DMS 273 (cell line): Measurements from ENCODE around the gene SLC1A4.
A peak's percentile ranks its signal among the peaks of the same experiment; 100 is the strongest.

Source experiments
- DNase-seq: peaks from one replicate; lab custom pipeline; 2025; ENCODE audit not compliant: unreplicated experiment; lab: John Stamatoyannopoulos, UW

Gene SLC1A4

DNA sequence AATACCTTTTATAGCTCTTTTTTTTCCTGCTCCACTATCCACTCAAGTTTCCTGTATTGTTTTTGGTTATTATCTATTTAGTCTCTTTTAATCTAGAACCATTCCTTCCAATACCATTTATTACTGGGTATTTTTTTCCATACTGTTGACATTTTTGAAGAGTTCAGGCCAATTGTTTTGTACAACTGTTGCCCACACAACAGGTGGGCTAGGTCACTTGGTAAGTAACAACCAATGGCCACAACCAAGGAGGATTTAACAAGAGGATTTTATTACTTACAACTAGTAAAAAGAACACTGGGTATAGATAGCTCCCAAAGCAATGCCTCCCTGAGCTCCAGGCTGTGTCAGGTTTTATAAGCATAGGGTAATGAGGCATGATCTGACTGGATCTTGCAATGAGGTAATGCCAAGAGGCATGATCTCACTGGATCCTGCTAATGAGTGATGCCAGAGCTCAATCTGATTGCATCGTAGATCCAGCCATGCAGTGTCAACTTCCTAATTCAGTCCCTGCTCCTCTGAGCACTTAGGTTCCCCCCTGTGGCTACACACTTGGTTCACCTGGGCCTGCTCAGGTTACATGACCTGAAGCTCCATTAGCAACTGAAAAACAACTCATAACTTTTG, 59.9 kb downstream of the SLC1A4 start:
- peak; percentile 12 for DNase-seq

DNA sequence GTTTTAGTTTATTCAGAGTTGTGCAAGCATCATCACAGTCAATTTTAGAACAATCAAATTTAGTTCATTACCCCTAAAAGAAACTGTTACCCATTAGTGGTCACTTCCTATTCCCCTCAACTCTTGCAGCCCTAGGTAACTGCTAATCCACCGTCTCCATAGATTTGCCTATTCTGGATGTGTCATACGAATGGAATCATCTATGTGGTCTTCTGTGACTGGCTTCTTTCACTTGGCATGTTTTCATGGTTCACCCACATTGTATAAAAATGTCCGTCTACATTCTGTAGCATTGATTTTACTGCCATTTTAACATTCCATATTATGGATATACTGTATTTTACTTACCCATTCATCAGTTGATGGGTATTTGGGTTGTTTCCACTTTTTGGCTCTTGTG, 61.7 kb downstream of the SLC1A4 start:
- DNase-seq = no peak

DNA sequence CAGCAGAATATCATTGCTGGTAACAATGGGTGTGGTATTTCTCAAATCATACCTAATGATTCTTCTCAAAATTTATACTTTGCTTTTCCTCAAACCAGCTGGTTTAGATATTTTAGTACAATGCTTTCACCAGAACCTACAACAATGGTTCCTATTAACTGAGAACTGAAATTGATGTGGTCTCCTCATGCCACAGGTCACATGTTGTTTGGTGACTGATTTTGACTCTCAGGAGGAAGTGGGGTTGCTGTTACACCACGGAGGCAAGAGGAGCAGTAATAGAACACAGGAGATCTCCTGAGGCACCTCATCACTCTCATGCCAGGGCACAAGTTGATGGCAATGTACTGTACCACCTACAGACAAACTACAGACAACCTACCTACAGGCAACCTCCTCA, 64.0 kb downstream of the SLC1A4 start:
- DNase-seq = no peak

DNA sequence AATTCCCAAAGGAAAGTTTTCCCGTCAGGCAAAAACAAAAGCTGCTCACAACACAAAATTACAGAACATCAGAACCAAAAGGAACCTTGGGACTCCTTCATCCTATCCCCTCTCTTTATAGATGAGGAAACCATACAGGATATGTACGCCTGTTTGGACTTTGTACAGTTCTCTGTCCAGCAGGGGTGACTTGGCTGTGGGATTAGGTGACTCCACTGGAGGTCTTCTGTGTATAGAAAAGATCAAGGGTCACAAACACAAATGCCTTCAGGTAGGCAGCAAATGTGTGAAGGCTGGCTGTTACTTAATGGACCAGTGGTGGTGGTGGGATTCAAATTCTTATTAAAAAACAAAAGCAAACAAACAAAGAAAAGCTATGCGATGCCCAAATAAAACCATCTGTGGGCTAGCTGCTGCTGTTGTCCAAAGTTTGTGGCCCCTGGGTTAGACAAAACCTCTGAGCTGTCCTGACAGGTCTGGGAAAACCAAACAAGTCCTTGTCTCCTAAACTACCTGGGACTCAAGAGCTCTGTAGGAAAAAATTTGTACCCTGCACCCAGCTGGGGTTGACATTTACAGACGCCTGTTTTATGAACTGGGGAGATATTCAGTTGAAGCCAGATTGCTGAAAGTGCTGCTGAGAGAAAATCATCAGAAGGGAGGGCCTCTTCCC, 65.7 kb downstream of the SLC1A4 start:
- no peak for DNase-seq

DNA sequence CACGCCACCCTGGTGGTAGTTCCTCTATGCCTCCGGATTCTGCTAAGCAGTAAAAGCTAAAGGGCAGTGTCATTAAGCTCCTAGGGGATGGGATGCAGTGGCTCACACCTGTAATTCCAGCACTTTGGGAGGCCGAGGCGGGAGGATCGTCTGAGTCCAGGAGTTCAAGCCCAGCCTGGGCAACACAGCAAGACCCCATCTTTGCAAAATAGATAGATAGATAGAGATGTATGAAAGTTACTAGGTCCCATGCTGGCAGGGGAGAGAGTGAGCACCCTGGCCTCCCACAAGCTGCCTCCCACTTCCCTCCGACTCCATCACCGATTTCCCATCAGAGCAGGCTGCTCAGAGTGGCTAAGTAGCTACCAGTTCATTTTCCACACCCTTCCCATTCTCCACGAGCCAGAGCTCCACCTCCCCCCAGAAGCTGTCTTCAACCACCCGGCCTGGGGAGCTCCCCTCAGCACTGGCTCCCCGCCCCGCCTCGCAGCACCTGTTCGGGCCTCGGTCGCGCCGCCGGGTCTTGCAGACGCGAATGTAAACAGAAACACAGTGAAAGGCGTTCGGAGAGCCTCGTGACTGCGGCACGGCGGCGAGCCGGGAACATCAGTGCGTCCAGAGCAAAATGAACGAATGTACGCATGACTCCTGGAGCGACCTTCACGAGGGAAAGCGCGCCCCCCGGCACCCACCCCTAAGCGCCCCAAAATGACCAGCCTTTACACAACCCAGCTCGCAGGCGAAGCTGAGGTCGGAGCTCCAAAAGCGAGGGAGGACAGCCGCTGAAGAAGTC, 66.4 kb downstream of the SLC1A4 start:
- peak; percentile 90 for DNase-seq

DNA sequence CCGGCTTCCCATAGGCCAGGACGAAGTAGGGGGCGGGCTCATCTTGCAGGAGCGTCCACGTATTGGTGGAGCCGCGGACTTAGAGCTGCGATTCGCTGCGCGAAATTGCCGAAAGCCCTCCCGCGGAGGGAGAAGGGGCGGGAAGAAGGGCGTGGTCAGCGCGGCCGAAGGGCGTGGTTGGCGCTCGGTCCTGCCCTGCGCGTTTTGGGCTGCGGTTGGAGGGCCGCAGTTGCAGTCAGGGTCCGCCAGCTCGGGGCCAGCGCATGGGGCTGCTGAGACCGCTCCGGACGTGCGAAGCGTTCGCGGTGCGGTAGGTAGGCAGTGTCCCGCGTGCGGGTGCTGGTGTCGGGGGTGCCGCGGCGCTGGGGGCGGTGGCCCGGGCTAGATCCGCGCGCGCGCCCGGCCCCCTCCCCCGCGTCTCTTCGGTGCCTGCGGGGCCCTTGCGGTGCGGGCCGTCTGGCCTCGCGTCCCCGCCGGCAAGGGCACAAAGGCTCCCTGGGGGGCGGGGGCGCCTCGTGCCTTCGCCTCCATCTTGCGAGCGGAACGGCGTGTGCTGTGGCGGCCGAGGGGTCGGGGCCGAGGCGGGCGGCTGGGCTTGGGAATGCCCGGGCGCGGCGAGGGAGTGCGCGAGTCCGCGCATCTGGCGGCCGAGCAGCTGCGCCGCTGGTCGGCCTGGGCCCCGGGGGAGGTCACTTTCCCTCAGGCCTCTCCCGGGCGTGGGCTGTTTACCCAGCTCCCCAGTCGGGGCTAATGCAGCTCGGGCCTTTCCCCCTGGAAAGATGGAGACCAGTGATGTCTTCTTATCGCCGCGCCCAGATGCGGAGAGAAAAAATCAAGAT, 67.2 kb downstream of the SLC1A4 start, which contains the start of gene CEP68:
Gene CEP68, plus strand, starts transcription at position 202 of the 839 bp plus-strand sequence. CDS start 13,029 bp downstream, outside the sequence.
- DNase-seq = peak; percentile 99

DNA sequence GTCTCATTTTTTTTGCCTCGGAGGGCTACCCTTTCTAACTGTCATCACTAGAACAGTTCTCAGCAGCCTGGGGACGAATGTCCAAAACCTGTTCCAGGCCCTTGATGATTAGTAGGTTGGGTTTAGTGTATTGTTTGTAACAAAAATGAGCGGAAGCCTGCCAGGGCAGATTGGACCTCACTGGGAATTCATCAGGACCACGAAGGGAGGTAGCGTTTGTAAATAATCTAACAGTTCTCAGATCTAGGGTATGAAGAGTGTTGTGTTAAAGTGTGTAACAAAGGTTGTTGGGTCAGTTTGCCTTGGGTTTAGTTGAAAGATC, 67.8 kb downstream of the SLC1A4 start:
- no peak for DNase-seq

DNA sequence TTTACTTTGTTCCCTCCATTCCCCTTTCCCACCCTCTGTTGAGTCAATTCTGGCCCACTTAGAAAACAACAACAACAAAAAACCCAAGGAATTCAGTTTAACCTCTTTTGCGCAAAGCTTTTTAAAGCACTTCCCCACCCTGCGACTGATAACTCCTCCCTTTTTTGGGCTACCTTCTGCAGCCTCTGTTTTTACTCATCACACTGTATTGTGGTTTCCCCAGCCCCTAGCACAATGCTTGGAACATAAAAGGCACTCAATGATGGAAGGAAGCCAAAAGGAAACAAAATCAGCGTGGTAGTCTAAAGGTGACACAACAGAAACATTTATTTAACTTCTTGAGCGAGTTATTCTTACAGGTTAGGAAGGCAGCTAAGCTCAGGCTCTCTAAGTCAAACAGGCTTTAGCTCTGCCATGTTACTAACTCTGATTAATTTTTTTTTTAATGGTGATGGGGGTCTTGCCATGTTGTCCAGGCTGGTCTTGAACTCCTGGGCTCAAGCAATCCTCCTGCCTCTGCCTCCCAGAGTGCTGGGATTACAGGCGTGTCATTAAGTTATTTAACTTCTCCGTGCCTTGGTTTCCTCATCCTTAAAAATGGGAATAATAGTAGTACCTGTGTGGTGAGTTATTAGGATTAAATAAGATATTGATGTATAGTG, 68.3 kb downstream of the SLC1A4 start:
- peak; percentile 50 for DNase-seq

DNA sequence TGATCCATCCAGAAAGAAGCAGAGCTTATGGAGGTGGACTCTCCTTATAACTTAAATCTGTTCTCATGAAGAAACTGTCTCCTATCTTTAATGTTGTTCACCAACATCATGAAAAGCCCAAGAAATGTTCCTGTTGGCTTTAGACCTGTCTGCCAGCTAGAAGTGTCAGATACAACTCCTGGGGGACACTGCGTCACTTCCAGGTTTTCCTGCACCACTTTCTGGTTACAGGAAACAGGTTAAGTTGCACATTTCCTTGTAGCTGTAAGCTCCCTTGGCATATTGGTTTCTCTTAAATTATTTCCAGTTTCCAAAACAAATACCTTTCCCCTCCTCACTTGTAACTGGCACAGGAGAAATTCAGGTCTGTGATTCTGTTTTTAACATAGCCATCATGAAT, 69.9 kb downstream of the SLC1A4 start:
- DNase-seq = no peak

DNA sequence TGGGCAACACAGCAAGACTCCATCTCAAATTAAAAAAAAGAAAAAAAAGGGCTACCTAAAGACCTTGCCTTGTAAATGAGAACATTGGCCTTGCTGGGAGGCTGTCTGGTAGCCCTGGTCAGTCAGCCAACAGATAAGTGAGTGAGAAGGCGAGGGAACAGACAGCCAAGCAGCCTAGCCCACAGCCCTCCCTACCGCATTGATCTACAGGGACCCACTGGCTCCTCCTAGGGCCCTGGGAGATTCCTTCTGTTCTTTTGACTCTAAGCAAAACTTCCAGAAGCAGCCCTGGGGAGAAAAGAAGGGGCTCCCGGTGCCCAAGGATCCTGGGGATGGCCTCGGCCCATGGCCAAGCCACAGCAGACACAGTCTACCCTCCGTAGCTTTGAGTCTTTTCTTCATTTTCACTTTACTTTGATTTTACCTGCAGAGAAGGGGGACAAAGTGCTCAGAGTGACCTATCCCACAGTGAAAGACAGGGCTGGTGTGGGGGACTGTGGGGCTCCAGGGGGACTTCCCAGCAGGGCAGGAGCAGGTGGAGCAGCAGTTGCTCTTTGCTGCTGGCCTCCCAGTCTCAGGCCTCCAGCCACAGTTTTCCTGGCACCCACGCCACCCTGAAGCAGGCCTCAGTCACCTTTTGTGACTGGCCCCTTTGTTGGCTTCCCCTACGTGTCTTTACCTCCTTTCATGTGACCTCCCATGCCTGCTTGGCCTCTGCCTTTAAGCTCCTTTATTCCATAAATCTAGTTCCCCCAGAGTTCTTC, 72.1 kb downstream of the SLC1A4 start:
- no peak for DNase-seq

DNA sequence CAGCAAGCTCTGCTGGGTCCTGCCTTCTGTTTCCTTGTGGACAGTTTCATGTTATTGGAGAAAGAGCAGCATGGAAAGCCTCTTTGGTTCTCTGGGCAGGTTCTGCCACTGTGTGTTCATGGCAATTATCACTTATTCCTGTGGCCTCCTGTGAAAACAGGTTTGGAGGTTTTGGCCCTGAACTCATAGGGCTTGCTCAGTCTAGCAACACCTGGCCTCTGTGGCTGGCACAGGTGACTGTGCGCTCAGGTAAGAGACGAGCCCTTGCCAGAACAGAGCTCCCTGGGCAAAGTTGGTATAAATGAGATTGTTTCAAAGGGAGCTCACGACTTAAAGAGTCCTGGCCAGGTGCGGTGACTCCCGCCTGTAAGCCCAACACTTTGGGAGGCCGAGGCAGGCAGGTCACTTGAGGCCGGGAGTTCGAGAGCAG, 72.7 kb downstream of the SLC1A4 start:
- DNase-seq = no peak

DNA sequence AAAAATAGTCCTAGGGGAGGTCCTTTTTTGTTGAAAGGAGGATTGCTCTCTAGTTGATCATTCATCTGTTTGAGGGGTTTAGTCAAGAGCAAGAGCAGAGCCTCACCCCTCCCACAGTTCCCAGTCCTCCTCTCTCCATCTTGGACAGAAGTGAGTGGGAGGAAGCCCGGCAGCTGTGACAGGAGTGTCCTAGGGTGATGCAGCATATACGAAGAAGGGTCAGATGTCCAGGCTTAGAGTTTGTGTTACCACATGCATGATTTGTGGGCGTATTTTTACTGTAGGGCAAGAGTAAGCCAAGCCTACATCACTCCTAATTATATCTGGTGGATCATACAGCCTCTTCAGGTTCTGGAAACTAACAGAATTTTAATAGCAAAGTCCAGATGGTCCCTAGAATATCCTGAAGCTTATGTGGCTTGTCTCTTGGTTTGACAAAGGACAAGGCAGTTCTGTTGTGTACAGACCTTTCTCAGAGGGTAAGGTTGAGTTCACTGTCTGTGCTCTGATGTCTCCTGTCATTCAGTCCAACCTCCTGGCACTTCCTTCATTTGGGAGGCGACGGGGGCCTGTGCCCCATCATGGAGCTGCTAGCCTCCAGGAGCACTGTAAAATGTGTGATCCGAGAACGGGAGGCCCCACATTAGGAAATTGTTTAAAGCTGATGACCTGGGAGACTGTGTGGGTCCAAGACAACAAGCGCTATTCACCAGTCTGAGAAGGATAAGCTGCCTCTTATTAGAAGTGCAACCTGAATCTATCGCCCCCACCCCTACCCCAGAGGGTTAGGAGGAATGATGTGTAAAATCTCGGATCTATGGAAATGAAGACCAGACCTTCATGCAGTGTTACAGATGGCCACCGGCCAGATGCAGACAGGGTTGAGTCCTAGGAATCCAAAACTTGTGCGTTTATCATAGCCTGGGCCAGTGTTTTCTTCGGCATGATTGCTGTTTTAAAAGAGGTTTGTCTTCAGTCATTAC, 73.9 kb downstream of the SLC1A4 start:
- DNase-seq = peak; percentile 69

DNA sequence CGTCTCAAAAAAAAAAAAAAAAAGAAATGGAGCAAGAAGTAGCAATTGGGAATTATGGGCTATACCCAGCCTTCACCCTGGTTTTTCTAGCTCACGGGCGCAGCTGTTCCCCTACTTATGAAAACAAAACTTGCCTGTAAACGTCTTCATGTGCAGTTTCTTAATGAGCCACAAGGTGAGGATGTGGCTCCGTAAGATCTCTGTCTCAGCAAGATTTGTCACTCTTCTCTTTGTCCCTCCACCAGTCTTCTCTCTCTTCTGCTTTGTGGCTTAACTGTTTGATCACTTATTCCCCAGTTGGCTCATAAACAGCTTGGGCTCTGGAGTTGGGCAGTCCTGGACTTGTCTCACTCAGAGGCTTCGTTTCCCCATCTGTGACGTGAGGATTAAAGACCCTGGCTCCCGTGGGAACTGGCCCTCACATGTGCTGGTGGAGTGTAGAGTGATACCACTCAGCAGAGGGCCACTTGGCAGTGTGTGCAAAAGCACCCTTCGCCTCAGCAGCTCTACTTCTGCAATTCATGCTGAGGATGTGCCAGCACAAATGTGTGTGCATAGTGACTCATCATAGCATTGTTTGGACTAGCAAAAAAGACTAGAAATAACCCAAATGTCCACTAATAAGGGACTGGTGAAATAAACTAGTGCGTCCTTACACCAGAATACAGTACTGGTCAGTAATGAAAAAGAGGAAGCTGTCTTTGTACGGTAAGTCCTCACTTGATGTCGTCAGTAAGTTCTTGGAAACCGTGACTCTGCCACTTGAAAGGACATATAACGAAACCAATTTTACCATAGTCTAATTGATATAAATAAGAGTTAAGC, 75.7 kb downstream of the SLC1A4 start:
- peak; percentile 98 for DNase-seq

DNA sequence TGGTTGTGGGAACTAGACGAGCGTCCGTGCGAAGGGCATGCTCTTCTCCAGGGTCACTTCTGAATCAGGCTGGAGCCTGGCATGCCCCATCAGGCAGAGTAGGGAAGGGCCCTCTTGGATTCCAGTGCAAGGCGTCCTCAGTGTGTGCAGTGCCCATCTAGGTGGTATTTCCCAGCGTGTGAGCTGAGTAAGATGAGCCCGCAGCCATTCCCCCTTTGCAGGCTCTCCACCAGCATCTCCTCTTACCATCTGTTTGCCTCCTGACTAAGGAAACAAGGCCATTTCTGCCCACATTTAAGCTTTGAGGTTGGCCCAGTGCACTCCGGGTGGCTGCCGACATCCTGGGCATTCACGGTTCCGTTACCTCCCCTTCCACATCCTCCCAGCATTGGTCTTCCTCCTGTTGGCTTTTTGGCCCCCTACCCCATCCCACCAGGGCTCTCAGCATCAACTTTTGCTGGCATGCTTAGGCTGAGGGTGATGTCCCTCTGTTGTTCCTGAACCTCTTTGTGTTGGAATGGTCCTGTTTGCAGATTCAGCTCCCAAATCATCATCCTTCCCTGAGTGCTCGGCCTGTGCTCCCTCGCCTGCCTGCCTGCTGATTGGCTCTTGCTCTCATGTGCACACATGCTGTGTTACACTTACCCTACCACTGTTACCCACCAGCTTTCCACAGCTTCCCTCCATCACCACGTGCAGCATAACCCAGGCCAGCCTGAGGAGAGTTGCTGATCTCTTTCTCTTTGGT, 78.8 kb downstream of the SLC1A4 start:
- peak; percentile 74 for DNase-seq

DNA sequence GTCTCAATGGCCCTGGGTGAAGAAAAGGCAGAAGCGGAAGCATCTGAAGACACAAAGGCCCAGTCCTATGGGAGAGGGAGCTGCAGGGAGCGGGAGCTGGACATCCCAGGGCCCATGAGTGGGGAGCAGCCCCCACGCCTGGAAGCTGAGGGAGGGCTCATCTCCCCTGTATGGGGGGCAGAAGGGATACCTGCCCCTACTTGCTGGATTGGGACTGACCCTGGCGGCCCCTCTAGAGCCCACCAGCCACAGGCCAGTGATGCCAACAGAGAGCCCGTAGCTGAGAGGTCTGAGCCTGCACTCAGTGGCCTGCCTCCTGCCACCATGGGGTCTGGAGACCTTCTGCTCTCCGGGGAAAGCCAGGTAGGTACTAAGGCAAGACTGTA, 80.2 kb downstream of the SLC1A4 start:
- DNase-seq = no peak

DNA sequence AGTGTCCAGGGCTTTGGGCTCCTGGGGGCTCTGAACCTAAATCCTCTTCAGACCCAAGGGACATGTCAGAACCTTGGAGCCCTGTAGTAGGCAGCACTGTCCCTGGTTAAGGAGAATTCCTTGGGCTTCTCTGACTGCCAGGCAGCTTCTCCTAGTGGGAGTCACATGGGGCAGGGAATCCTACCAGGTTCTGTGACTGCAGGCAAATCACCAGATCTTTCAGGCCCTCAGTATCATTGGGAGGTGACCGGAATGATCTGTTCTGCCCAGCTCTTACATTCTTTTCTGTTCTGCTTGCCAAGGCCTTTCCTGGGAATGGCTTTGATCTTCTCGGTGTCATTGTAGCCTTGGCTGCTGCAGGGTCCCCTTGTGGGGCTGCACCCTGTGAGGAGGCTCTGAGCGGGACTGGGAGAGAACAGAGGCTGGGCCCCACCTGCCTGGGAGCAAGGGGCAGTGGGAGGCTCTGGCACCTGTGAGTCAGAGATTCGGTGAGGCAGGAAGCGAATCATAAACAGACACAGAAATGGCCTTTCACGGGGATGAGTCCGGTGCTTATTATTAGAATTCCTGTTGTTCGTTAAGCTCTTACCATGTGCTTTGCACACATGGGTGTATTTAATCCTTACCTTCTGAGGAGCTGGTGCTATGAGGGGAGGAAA, 81.1 kb downstream of the SLC1A4 start:
- no peak for DNase-seq

DNA sequence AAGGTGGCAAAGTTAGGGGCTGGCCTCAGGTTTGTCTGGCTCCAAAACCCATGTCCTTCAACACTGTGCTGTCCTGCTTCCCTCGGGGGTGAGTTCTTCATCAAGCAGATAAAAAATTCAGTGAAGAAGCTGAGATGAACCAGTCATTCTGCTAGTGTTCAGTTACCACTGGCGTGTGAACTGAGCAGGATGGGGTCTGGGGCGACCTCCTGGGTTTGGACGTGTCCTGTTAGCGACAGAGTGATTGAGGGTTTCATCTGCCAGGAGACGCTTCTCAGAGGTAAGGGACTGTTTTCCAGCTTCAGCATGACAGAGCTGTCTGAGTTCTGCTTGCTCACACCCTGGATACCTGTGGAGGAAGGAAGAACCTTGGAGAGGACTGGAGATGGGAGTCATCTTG, 81.7 kb downstream of the SLC1A4 start:
- DNase-seq = no peak
